HepG2 (cell line): ENCODE data around the gene IGFL2. TPM values are rescaled to one million over a fixed set of nuclear protein-coding genes. Genes with fewer than 3 reads are reported as not detected.

Source experiments
- ATAC-seq: fragments of 200-7000 bp; cut with Tn5 transposase; 3 replicates; pipeline ENCODE4 v1.9.1; 2020; ENCODE audit warnings: mild to moderate bottlenecking, moderate library complexity
- BruUV-seq: library from RNA; stranded (reverse); fragments of 400-500 nt; replicated peaks from 2 replicates; lab custom pipeline; 2021; lab: Mats Ljungman, UMichigan
- CTCF ChIA-PET: fragments of 300-600 bp; formaldehyde crosslinking; extraction: SDS; loops from one replicate; lab custom pipeline; 2021; ENCODE audit warnings: low total read pairs, inconsistent platforms, low intra/inter-chr PET ratio; lab: Yijun Ruan, JAX
- POLR2A ChIA-PET: fragments of 350-600 bp; sonication (Branson Sonifier 250); formaldehyde crosslinking; loops from one replicate; lab custom pipeline; 2020; ENCODE audit warnings: antibody characterized with exemption, inconsistent platforms; lab: Yijun Ruan, JAX
- DNase-seq: peaks from one replicate; pipeline ENCODE4 v3.0.0-alpha.2; 2015; ENCODE audit warnings: low spot score
- FAIRE-seq: peaks from 3 replicates; lab custom pipeline; 2011; peaks lifted over from hg19 to GRCh38; lab: Jason Lieb, UNC
- H2AFZ ChIP-seq: one replicate; pipeline ENCODE4 v1.6.1; 2011; ENCODE audit warnings: low read length, inconsistent platforms
- H3K27ac ChIP-seq: fragments of 300-600 bp; 3 replicates; pipeline ENCODE4 v1.8.0; 2011; ENCODE audit warnings: mixed run types, mild to moderate bottlenecking, mixed read lengths, low read length, inconsistent platforms; ENCODE audit not compliant: insufficient read depth; ENCODE audit errors: extremely low read length
- H3K27me3 ChIP-seq, 2 experiments: fragments of 200-600 bp in 1 of 2; 2 replicates in 1 of 2; 3 replicates in 1 of 2; pipeline versions ENCODE4 v1.6.0 to v1.8.0; 2011; ENCODE audit warnings: low read length in 2 of 2, mild to moderate bottlenecking in 2 of 2, moderate library complexity in 2 of 2, inconsistent platforms in 1 of 2; ENCODE audit not compliant: insufficient read depth in 2 of 2, control insufficient read depth in 1 of 2
- H3K36me3 ChIP-seq, 2 experiments: fragments of 200-600 bp in 1 of 2; replicated peaks in 1 of 2; 2 replicates in 1 of 2; 3 replicates in 1 of 2; pipeline versions ENCODE4 v1.5.1 to v1.8.0; 2011; ENCODE audit warnings: low read length in 2 of 2, inconsistent platforms in 1 of 2; ENCODE audit not compliant: insufficient read depth in 2 of 2, control insufficient read depth in 1 of 2
- H3K4me1 ChIP-seq: 2 replicates; pipeline ENCODE4 v1.5.1; 2012; ENCODE audit warnings: low read length, inconsistent platforms; ENCODE audit not compliant: insufficient read depth
- H3K4me2 ChIP-seq: 2 replicates; pipeline ENCODE4 v1.6.0; 2011; ENCODE audit warnings: low read depth, low read length, inconsistent platforms
- H3K4me3 ChIP-seq, 3 experiments: fragments of 200-600 bp in 1 of 3; sonication (generic), shearing (Covaris generic) in 1 of 3; replicated peaks in 1 of 3; 2 replicates each; pipeline ENCODE4 v1.5.1; 2011 to 2016; ENCODE audit warnings: low read length in 3 of 3, inconsistent platforms in 2 of 3, low read depth in 2 of 3, mild to moderate bottlenecking in 2 of 3, control low read depth in 1 of 3, mixed read lengths in 1 of 3; ENCODE audit not compliant: insufficient read depth in 1 of 3
- H3K79me2 ChIP-seq: one replicate; pipeline ENCODE4 v1.6.1; 2011; ENCODE audit warnings: low read length, inconsistent platforms; ENCODE audit not compliant: insufficient read depth
- H3K9ac ChIP-seq: 2 replicates; pipeline ENCODE4 v1.6.0; 2011; ENCODE audit warnings: mild to moderate bottlenecking, low read depth, low read length, inconsistent platforms; ENCODE audit not compliant: insufficient read depth
- H3K9me3 ChIP-seq: 2 replicates; pipeline ENCODE4 v1.5.1; 2012; ENCODE audit warnings: mild to moderate bottlenecking, low read length
- H4K20me1 ChIP-seq: 2 replicates; pipeline ENCODE4 v1.6.0; 2011; ENCODE audit warnings: inconsistent platforms, mild to moderate bottlenecking, low read length, moderate library complexity; ENCODE audit not compliant: insufficient read depth
- ADNP ChIP-seq: sonication (generic); formaldehyde crosslinking; IDR thresholded peaks from 2 replicates; pipeline ENCODE4 v1.4.0; 2020; ENCODE audit warnings: missing genetic modification reagents
- ARNTL ChIP-seq: sonication (generic); formaldehyde crosslinking; IDR thresholded peaks from 2 replicates; pipeline ENCODE4 v1.4.0; 2020; ENCODE audit warnings: mild to moderate bottlenecking, missing genetic modification reagents
- FUBP1 ChIP-seq: sonication (generic); formaldehyde crosslinking; IDR thresholded peaks from 2 replicates; pipeline ENCODE4 v1.5.1; 2020; ENCODE audit warnings: missing genetic modification reagents, mild to moderate bottlenecking, borderline replicate concordance
- GATAD2A ChIP-seq: IDR thresholded peaks from 2 replicates; pipeline ENCODE4 v1.6.1; 2016
- MLLT10 ChIP-seq: sonication (generic); formaldehyde crosslinking; IDR thresholded peaks from 2 replicates; pipeline ENCODE4 v1.4.0; 2020; ENCODE audit warnings: missing genetic modification reagents
- SRSF4 ChIP-seq: fragments of 200-400 bp; formaldehyde crosslinking; IDR thresholded peaks from one replicate; pipeline ENCODE4 v1.6.1; 2018; ENCODE audit warnings: mild to moderate bottlenecking, low read depth, low read length, moderate library complexity; ENCODE audit not compliant: poor library complexity, severe bottlenecking
- TMF1 ChIP-seq: sonication (generic); formaldehyde crosslinking; IDR thresholded peaks from 2 replicates; pipeline ENCODE4 v1.8.1; 2022; ENCODE audit warnings: low read depth, missing genetic modification reagents
- TP53 ChIP-seq: sonication (generic); formaldehyde crosslinking; conservative IDR thresholded peaks from 2 replicates; pipeline ENCODE4 v1.4.0; 2020; ENCODE audit warnings: missing genetic modification reagents
- ZNF142 ChIP-seq: sonication (generic); formaldehyde crosslinking; IDR thresholded peaks from 2 replicates; pipeline ENCODE4 v1.4.0; 2020; ENCODE audit warnings: missing genetic modification reagents
- ZNF282 ChIP-seq: fragments of 450-650 bp; IDR thresholded peaks from 2 replicates; pipeline ENCODE4 v1.6.1; 2018; ENCODE audit not compliant: partially characterized antibody
- ZNF34 ChIP-seq: sonication (generic); formaldehyde crosslinking; IDR thresholded peaks from 2 replicates; pipeline ENCODE4 v1.4.0; 2020; ENCODE audit warnings: mild to moderate bottlenecking, missing genetic modification reagents, borderline replicate concordance
- ZNF879 ChIP-seq: sonication (generic); formaldehyde crosslinking; IDR thresholded peaks from 2 replicates; pipeline ENCODE4 v1.8.1; 2023; ENCODE audit warnings: missing genetic modification reagents
- WGBS: methylation state at CpG from one replicate; pipeline ENCODE4 v1.1.6; 2017; ENCODE audit warnings: low lambda C conversion rate; 5-methylcytosine and 5-hydroxymethylcytosine counted together
- in situ Hi-C: cut with HindIII; loops from 2 replicates; pipeline ENCODE4 v1.10.0; 2017; ENCODE audit warnings: low pct_unique_long_range_greater_than_20kb; ENCODE audit not compliant: extremely low pct_ligation_motif_present
- intact Hi-C: fragments of 100-400 bp; cut with micrococcal nuclease; formaldehyde crosslinking; loops from one replicate; pipeline ENCODE4 v1.10.0; 2022; ENCODE audit not compliant: unreplicated experiment
- polyA plus RNA-seq, 8 experiments: library from polyadenylated mRNA; depleted of rRNA in 3 of 8; stranded (reverse) in 7 of 8; unstranded in 1 of 8; fragments of >200 nt; fragmentation: Illumina TruSeq in 4 of 8; extraction: Trizol in 4 of 8; gene quantifications; 2 replicates each; pipeline versions ENCODE4 v1.2.1 to v1.2.3, GENCODE V29; 2011 to 2016; ENCODE audit warnings: low read depth in 4 of 8, missing spikeins in 1 of 8, mixed read lengths in 1 of 8; ENCODE audit not compliant: insufficient read depth in 1 of 8
- total RNA-seq, 5 experiments: library from RNA; depleted of rRNA; stranded (reverse); fragments of >200 nt; fragmentation: Illumina TruSeq; extraction: Trizol; gene quantifications; 2 replicates each; pipeline ENCODE4 v1.2.3, GENCODE V29; 2016; ENCODE audit warnings: low read depth in 1 of 5
- TF ChIP-seq, protein P1 (sequence below): fragments of 450-650 bp; IDR thresholded peaks from 2 replicates; pipeline ENCODE4 v1.6.1; 2017; ENCODE audit warnings: mild to moderate bottlenecking

IGFL2 gene
- total and polyA plus RNA-seq, 2 of the 13 experiments (the other 11 are each of a cell fraction or from before 2014, with no cell fraction given): not detected

DNA sequence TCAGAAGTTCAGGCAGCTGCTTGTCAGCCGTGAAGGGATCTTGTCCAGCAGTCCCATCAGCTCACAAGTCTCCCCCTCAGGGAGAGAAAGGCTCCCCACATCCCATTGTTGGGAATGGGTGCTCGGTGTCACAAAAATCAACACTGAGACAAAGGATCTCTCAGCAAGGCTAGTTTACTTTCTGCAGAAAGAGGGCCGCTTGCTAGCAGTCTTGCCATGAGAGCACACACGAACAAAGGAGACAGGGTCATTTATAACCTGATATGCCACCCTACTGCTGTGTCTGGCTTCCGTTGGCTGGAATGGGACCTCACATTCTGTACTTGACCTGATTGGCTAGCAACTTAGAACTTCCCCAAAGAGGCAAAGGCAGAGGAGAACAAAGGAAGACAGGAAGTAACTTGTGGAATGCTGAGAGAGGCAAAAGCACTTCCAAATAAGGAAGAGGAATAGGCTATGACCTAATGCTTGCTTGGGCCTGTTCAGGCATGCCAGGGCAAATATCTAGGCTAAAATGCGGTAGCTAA, 14.9 kb upstream of the IGFL2 start (continued):
- TF ChIP-seq TP53 (CRISPR knock-in tag): peak; percentile 97

GRCh38 chr19:46133777-46134241, 14.2 kb upstream of the IGFL2 start:
- no peak for ATAC-seq

More at GRCh38 chr19:46133777-46134241, 14.2 kb upstream of the IGFL2 start:
- Histone ChIP-seq H3K4me2 (no peak overlapping the region), H2AFZ (no peak overlapping the region), H3K4me3 (no peak overlapping the region), H3K4me1 (peaks cover 11% of the 10 kb centered on the region), H3K27me3 (no peaks in the 10 kb centered on the region), H3K27ac (peak overlapping the region; percentile 3), H3K36me3 (no peaks in the 10 kb centered on the region), H4K20me1 (no peaks in the 10 kb centered on the region), H3K79me2 (no peaks in the 10 kb centered on the region), H3K9me3 (no peaks in the 10 kb centered on the region), H3K9ac (no peak overlapping the region)
- in situ Hi-C loops: no loop called here
- CTCF ChIA-PET: no interaction called here
- TF ChIP-seq, protein P1, sequence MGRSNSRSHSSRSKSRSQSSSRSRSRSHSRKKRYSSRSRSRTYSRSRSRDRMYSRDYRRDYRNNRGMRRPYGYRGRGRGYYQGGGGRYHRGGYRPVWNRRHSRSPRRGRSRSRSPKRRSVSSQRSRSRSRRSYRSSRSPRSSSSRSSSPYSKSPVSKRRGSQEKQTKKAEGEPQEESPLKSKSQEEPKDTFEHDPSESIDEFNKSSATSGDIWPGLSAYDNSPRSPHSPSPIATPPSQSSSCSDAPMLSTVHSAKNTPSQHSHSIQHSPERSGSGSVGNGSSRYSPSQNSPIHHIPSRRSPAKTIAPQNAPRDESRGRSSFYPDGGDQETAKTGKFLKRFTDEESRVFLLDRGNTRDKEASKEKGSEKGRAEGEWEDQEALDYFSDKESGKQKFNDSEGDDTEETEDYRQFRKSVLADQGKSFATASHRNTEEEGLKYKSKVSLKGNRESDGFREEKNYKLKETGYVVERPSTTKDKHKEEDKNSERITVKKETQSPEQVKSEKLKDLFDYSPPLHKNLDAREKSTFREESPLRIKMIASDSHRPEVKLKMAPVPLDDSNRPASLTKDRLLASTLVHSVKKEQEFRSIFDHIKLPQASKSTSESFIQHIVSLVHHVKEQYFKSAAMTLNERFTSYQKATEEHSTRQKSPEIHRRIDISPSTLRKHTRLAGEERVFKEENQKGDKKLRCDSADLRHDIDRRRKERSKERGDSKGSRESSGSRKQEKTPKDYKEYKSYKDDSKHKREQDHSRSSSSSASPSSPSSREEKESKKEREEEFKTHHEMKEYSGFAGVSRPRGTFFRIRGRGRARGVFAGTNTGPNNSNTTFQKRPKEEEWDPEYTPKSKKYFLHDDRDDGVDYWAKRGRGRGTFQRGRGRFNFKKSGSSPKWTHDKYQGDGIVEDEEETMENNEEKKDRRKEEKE: no peak
- TF ChIP-seq ADNP (no peak), ZNF34 (CRISPR knock-in tag) (no peak), SRSF4 (no peak), FUBP1 (CRISPR knock-in tag) (no peak), TMF1 (CRISPR knock-in tag) (no peak), ZNF282 (no peak), ARNTL (CRISPR knock-in tag) (no peak), MLLT10 (CRISPR knock-in tag) (no peak), GATAD2A (CRISPR knock-in tag) (no peak), ZNF142 (CRISPR knock-in tag) (no peak), ZNF879 (CRISPR knock-in tag) (no peak)
- DNase-seq (no peak), FAIRE-seq (no peak)
- BruUV-seq: no TSS peak
- 91% methylated on average over 1 of the region's 1 CpG for WGBS
- intact Hi-C loops: no loop called here
- POLR2A ChIA-PET: no interaction called here
